Activated T-helper 17 cell treated with anti-CD3 and anti-CD28 coated beads, Interleukin-2, amount 50 U/mL, for 72 hours (primary cell): ENCODE results near the gene KRIT1. TPM values are rescaled to one million over a fixed set of nuclear protein-coding genes. Genes with fewer than 3 reads are reported as not detected.

Experiments
- ATAC-seq: fragments of 150-1000 bp; cut with Tn5 transposase; replicated peaks from 2 replicates; pipeline ENCODE4 v1.10.0; 2021; ENCODE audit warnings: mild to moderate bottlenecking, moderate library complexity
- H3K27ac Mint-ChIP-seq: one replicate; pipeline ENCODE4 v1.8.0; 2022; ENCODE audit warnings: mixed read lengths
- H3K27me3 Mint-ChIP-seq: one replicate; pipeline ENCODE4 v1.8.0; 2022; ENCODE audit warnings: mixed read lengths
- H3K36me3 Mint-ChIP-seq: one replicate; pipeline ENCODE4 v1.8.0; 2022; ENCODE audit warnings: low read depth, mild to moderate bottlenecking, mixed read lengths
- H3K4me1 Mint-ChIP-seq: one replicate; pipeline ENCODE4 v1.8.0; 2022; ENCODE audit warnings: mixed read lengths
- H3K4me3 Mint-ChIP-seq: one replicate; pipeline ENCODE4 v1.8.0; 2022; ENCODE audit warnings: mild to moderate bottlenecking, mixed read lengths
- H3K9me3 Mint-ChIP-seq: one replicate; pipeline ENCODE4 v1.8.0; 2022; ENCODE audit warnings: mixed read lengths
- total RNA-seq, 2 donors: library from RNA; stranded (reverse); gene quantifications; one replicate each; pipeline ENCODE4 v1.2.3, GENCODE V29; 2022

KRIT1 gene
- 10 to 100 TPM; 33.2 to 40.6 TPM for total RNA-seq

DNA sequence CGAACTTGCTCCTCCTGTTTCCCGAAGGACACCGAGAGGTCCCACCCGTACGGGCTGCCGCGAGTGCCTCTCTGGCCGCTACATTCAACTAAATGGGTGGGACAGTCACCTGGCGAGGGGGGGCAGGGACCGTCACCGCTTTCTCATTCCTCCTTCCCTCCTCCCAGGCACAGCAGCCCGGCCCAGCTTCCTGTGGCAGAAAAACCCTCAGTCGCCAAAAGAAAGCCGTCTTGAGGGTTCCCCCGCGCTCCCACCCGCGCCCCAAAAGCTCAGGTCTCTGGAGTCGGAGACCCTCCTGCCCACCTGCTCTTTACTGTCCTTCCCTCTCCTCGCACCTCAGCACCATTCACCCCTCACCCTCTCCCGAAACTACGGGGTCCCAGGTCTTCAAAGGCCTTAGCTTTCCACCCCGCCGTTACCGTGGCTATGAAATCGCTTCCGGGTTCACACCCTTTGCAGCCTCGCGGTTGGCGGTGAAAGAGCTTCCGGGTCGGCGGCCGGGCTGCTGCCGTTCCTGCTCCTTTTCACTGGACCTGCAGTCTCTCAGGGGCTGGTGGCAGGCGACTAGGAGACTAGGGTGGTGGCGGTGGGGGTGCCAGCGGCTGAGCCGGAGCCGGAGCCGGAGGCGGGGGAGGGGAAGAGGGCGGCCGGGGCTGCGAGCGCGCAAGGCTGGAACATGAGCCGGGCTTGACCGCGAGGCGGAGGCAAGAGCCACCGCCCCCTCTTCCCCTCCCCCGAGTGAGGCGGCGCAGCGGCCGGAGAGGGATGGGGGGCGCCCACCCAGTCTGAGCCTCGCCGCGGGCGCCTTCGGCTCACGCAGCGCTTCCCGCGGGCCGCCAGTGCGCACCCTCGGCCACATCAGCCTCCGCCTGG is at the start of gene KRIT1, which contains the start of gene ANKIB1:
TSS of gene KRIT1 (minus strand) at position 428 of the 873 bp plus-strand sequence. CDS start 3,779 bp downstream, outside the sequence.
TSS of gene ANKIB1 (plus strand) at position 488 of the 873 bp plus-strand sequence. CDS start 49,005 bp downstream, outside the sequence.
- peak; percentile 91 for ATAC-seq
- H3K9me3 Mint-ChIP-seq = no peaks in the 10 kb centered on the region
- H3K4me1 Mint-ChIP-seq = peaks cover 17% of the 10 kb centered on the region
- H3K27ac Mint-ChIP-seq = peak within 1 kb of the TSS; percentile 100
- H3K27me3 Mint-ChIP-seq = no peaks in the 10 kb centered on the region
- peak within 1 kb of the TSS; percentile 98 for H3K4me3 Mint-ChIP-seq
- H3K36me3 Mint-ChIP-seq = peaks cover 37% of the 10 kb centered on the region

DNA sequence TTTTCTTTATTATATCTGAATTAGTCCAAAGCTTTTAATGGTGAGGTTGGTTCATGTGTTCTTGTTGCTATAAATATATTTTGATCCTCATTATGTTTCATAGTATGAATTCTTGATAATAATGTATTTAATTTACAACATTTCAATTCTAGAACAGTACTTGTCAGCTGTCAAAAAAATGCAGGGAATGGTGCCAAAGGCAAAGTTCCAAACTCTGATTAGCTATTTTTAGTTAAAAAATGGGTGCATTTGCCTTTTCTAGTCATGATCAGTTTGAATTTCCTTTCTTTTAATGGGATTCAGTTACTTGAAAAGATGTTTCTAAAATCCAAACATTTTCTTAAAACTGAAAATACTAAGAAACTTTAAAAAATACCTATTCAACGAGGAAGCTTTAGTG is 49.7 kb upstream of the KRIT1 start:
- H3K27ac Mint-ChIP-seq = no peak overlapping the region
- H3K36me3 Mint-ChIP-seq = peaks cover 43% of the 10 kb centered on the region
- no peak for ATAC-seq
- no peaks in the 10 kb centered on the region for H3K27me3 Mint-ChIP-seq
- H3K9me3 Mint-ChIP-seq = no peaks in the 10 kb centered on the region
- peaks cover 17% of the 10 kb centered on the region for H3K4me1 Mint-ChIP-seq
- no peak overlapping the region for H3K4me3 Mint-ChIP-seq

- ATAC-seq = no peak
- H3K4me3 Mint-ChIP-seq = no peak overlapping the region
- H3K9me3 Mint-ChIP-seq = no peaks in the 10 kb centered on the region
- no peaks in the 10 kb centered on the region for H3K27me3 Mint-ChIP-seq
- H3K27ac Mint-ChIP-seq = peak overlapping the region; percentile 20
- peaks cover 21% of the 10 kb centered on the region for H3K4me1 Mint-ChIP-seq
- peaks cover 33% of the 10 kb centered on the region for H3K36me3 Mint-ChIP-seq
These were observed 48.3 kb upstream of the KRIT1 start for GRCh38 chr7:92293896-92294590.

DNA sequence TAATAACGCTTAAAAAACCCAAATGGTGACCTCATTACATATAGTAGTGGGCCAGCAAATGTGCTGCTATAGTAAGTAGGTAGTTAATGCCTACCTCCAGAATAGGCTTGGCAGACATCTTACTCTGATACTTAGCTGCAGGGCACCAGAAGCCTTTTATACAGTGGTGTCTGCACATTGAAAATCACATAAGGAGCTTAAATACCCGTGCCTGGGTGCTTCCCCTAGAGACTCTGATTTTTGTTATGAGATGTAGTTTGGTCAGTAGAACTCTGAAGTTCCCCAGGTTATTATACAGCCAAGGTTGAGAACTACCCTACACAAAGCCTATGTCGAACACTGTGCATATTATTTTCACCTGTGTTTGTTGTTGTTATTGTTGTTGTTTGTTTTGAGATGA is 47.3 kb upstream of the KRIT1 start:
- Mint-ChIP-seq H3K9me3 (no peaks in the 10 kb centered on the region), H3K27ac (no peak overlapping the region), H3K36me3 (peaks cover 29% of the 10 kb centered on the region), H3K4me3 (no peak overlapping the region), H3K27me3 (no peaks in the 10 kb centered on the region), H3K4me1 (peaks cover 21% of the 10 kb centered on the region)
- no peak for ATAC-seq

GRCh38 chr7:92289321-92289720 is 43.6 kb upstream of the KRIT1 start:
- H3K4me3 Mint-ChIP-seq = no peak overlapping the region
- H3K4me1 Mint-ChIP-seq = peaks cover 21% of the 10 kb centered on the region
- H3K27me3 Mint-ChIP-seq = no peaks in the 10 kb centered on the region
- no peak overlapping the region for H3K27ac Mint-ChIP-seq
- H3K36me3 Mint-ChIP-seq = no peaks in the 10 kb centered on the region
- H3K9me3 Mint-ChIP-seq = no peaks in the 10 kb centered on the region
- ATAC-seq = no peak

- no peak for ATAC-seq
- Mint-ChIP-seq H3K4me3 (no peak overlapping the region), H3K9me3 (no peaks in the 10 kb centered on the region), H3K4me1 (no peaks in the 10 kb centered on the region), H3K36me3 (peaks cover 10% of the 10 kb centered on the region), H3K27ac (no peak overlapping the region), H3K27me3 (no peaks in the 10 kb centered on the region)
These were observed 37.2 kb upstream of the KRIT1 start for GRCh38 chr7:92282930-92283329.

DNA sequence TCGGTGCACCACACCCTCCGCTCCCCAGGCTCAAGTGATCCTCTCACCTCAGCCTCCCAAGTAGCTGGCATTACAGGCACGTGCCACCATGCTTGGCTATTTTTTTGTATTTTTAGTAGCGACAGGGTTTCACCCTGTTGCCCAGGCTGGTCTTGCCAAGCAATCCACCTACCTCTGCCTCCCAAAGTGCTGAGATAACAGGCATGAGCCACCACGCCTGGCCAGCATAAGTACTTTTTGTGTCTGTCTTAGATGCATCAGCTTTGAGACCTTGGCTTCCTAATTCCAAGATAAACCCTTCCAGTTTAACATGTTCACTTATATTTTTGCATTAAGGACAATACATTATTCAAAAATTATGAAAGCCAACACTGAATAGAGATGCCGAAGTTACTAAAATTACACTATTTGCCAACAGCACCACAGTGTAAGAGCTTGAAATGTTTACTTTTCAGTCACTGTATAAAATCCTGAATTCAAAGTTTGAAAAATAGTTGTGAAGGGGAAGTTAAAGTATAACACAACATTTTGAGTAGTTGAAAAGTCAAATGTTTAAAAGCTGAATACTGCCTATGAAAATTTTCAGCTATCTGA is 36.6 kb upstream of the KRIT1 start:
- no peak for ATAC-seq
- Mint-ChIP-seq H3K4me3 (no peak overlapping the region), H3K9me3 (no peaks in the 10 kb centered on the region), H3K27ac (no peak overlapping the region), H3K4me1 (no peaks in the 10 kb centered on the region), H3K27me3 (no peaks in the 10 kb centered on the region), H3K36me3 (peaks cover 10% of the 10 kb centered on the region)

GRCh38 chr7:92281031-92281430 is 35.3 kb upstream of the KRIT1 start:
- peaks cover 10% of the 10 kb centered on the region for H3K36me3 Mint-ChIP-seq
- H3K27ac Mint-ChIP-seq = no peak overlapping the region
- H3K9me3 Mint-ChIP-seq = no peaks in the 10 kb centered on the region
- H3K4me1 Mint-ChIP-seq = no peaks in the 10 kb centered on the region
- ATAC-seq = no peak
- H3K27me3 Mint-ChIP-seq = no peaks in the 10 kb centered on the region
- H3K4me3 Mint-ChIP-seq = no peak overlapping the region

DNA sequence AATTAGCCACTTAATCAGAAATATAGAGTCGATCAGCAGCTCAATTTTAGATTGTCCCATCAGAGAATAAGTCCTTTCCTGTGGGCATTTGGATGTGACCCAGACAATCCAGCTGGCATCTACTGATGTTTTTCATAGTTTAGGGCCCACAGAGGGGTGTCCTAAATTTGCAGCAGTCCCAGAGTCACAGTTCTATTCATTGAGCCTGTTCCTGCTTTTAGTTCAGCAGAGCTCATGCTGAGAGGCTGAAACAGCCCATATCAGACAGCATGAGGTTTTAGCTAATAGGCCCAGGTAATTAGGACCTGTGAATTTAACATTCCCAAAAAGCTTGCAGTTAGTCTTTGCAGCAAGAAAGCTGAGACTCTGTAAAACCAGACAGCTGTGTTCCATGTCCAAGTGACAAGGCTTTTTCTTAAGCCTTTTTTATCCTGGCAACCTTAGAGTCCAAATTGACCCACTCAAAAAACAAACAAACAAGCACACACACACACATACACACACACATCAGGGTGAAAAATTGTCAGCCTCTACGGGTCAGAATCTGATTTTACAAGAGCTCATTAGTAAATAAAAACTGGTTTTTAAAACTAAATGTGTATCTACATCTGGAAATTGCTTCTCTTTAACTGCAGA is 33.8 kb upstream of the KRIT1 start:
- no peaks in the 10 kb centered on the region for H3K9me3 Mint-ChIP-seq
- peaks cover 3% of the 10 kb centered on the region for H3K4me1 Mint-ChIP-seq
- no peak overlapping the region for H3K4me3 Mint-ChIP-seq
- H3K36me3 Mint-ChIP-seq = peaks cover 10% of the 10 kb centered on the region
- no peaks in the 10 kb centered on the region for H3K27me3 Mint-ChIP-seq
- H3K27ac Mint-ChIP-seq = no peak overlapping the region
- ATAC-seq = no peak

DNA sequence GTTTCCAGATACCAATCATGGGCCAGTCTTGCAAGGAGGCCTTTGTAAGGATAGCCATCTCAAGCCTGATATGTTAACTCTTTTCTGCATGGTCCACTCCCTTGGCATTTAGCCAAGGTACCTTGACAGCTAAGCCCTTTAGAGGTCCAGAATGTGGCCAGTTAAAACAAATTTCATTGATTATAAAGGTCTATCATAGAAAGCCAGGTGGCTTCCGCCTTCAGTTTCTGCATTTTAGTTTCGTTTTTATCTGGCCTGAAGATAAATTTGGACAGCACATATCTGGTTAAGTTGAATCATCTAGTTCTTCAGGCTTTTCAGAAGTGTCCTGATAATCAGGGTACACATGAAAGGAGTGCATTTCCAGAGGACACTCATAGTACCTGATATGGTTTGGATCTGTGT is 30.7 kb upstream of the KRIT1 start:
- H3K9me3 Mint-ChIP-seq = no peaks in the 10 kb centered on the region
- H3K4me3 Mint-ChIP-seq = no peak overlapping the region
- no peak overlapping the region for H3K27ac Mint-ChIP-seq
- ATAC-seq = no peak
- peaks cover 12% of the 10 kb centered on the region for H3K4me1 Mint-ChIP-seq
- peaks cover 10% of the 10 kb centered on the region for H3K36me3 Mint-ChIP-seq
- H3K27me3 Mint-ChIP-seq = no peaks in the 10 kb centered on the region

DNA sequence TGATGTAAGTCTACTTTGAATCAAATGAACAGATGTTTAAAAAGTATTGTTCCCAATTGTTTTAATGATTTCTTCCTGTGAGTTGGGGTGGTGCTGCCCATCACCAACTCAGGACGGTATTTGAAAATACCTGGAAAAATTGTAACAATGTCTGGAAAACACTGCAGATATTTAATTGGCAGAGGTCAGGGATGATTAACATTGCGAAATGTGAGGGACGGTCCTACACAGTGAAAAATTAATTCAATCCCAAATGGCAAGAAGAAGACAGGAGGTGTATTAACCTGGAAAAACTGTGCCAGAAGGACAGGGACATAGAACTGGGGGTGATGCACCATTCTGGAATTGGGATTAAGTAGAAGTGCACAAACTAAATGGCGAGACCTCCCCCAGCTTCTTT is 29.6 kb upstream of the KRIT1 start:
- peaks cover 12% of the 10 kb centered on the region for H3K4me1 Mint-ChIP-seq
- no peak for ATAC-seq
- peaks cover 4% of the 10 kb centered on the region for H3K36me3 Mint-ChIP-seq
- H3K27me3 Mint-ChIP-seq = no peaks in the 10 kb centered on the region
- H3K27ac Mint-ChIP-seq = no peak overlapping the region
- no peaks in the 10 kb centered on the region for H3K9me3 Mint-ChIP-seq
- H3K4me3 Mint-ChIP-seq = no peak overlapping the region

DNA sequence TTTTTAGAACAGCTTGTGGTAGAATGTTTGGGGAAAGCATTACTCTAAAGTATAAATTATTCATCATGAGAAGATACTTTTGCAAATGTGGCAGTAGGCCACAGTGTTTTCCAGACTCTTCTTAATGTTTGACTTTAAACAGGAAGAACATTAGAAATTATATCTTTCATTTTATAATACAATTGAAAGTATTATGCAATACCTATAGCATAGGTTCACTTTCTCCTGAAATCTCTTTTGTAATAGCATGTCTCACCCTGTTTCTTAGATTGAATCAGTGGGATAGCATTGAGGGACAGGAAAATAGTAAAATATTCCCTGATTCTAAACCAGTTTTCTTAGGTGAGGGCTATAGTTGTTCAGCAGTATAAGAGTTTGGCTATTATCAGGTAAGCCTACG is 23.2 kb upstream of the KRIT1 start:
- H3K4me3 Mint-ChIP-seq = no peak overlapping the region
- H3K4me1 Mint-ChIP-seq = peaks cover 8% of the 10 kb centered on the region
- H3K27me3 Mint-ChIP-seq = no peaks in the 10 kb centered on the region
- H3K9me3 Mint-ChIP-seq = no peaks in the 10 kb centered on the region
- no peak overlapping the region for H3K27ac Mint-ChIP-seq
- peaks cover 2% of the 10 kb centered on the region for H3K36me3 Mint-ChIP-seq
- no peak for ATAC-seq

DNA sequence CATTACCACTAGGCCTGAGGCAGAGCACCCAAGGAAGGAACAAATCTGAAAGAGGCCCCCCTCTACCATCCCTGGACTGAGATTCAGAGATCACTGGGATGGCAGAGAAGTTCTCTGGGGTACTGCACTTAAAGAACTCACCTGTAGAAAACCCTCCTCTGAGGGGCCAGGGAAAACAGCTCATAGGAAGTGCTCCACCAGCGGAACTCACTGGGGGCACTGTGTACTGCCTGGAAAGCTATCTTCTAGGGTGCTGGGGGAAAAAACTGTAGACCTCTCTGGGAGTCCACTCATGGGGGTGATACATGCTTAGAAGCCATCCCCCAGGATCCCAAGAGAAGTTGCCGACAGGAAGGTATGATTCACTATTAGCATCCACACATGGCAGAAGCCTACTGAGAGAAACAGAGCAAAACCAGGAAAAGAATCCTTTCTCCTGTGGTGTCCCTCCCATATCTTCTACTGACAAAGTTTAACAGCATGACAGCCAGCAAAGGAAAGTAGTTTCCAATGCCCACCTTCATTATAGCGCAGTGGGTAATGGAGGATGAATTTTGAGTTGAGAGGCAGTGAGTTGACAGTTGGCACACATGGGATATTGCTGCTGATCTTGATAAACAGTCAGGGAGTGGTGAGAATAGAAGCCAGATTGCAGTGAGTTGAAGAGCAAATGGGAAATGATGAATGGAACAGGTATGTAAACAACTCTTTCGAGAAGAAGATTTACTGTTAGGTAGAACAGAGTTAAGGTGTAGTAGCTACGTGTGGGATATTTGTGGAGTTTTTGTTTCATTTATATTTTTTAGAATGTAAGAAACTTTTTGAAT is 20.9 kb upstream of the KRIT1 start:
- Mint-ChIP-seq H3K4me1 (peaks cover 4% of the 10 kb centered on the region), H3K36me3 (peaks cover 5% of the 10 kb centered on the region), H3K4me3 (no peak overlapping the region), H3K27ac (no peak overlapping the region), H3K27me3 (no peaks in the 10 kb centered on the region), H3K9me3 (no peaks in the 10 kb centered on the region)
- ATAC-seq = no peak
